Thyroid gland (tissue), 4 donors: ENCODE data around the gene HCST.

Experiments
- POLR2A ChIP-seq, 2 donors: fragments of 450-650 bp; IDR thresholded peaks; one replicate each; pipeline ENCODE4 v1.6.1; 2017; ENCODE audit warnings: antibody characterized with exemption in 2 of 2, mild to moderate bottlenecking in 2 of 2, moderate library complexity in 1 of 2
- TF ChIP-seq, protein P1 (sequence below), 6 experiments: fragments of 200-600 bp in 3 of 6; fragments of 450-650 bp in 3 of 6; sonication (generic) in 3 of 6; IDR thresholded peaks; one replicate each; pipeline ENCODE4 v1.5.1; 2016 to 2019; ENCODE audit warnings: antibody characterized with exemption in 6 of 6, mild to moderate bottlenecking in 2 of 6, inconsistent platforms in 1 of 6, moderate library complexity in 1 of 6

DNA sequence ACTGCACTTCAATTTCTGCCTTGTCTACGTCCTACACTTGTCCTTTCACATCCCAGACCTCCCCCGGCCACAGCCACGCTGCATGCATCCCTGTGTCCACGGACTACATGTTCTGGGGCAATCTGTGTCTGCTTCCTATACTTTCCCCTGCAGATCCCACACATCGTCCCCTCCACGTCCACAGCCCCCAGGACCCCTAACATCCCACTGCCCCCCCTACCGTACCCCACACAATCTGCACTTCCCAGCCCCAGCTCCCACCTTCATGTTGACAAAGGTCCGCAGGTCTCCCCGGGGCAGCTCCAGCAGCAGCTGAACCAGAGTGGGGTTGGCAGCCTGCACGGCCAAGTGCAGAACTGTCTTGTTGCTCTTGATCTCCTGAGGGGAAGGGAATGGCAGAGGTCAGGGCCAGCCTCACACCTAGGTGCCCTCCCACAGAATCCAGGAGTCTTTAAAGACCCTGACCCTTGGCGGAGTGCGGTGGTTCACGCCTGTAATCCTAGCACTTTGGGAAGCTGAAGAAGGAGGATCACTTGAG lies 12.1 kb upstream of the HCST start:
- TF ChIP-seq, protein P1, sequence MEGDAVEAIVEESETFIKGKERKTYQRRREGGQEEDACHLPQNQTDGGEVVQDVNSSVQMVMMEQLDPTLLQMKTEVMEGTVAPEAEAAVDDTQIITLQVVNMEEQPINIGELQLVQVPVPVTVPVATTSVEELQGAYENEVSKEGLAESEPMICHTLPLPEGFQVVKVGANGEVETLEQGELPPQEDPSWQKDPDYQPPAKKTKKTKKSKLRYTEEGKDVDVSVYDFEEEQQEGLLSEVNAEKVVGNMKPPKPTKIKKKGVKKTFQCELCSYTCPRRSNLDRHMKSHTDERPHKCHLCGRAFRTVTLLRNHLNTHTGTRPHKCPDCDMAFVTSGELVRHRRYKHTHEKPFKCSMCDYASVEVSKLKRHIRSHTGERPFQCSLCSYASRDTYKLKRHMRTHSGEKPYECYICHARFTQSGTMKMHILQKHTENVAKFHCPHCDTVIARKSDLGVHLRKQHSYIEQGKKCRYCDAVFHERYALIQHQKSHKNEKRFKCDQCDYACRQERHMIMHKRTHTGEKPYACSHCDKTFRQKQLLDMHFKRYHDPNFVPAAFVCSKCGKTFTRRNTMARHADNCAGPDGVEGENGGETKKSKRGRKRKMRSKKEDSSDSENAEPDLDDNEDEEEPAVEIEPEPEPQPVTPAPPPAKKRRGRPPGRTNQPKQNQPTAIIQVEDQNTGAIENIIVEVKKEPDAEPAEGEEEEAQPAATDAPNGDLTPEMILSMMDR (IDR thresholded peaks at IDR 0.05), result no peak
- no peak for TF ChIP-seq POLR2A (IDR thresholded peaks at IDR 0.05)
